HCT116 (cell line): ENCODE measurements around the gene SLC38A8. TPM values are rescaled to one million over a fixed set of nuclear protein-coding genes. Genes with fewer than 3 reads are reported as not detected.

Source experiments
- ATAC-seq: fragments of 200-7000 bp; cut with Tn5 transposase; 2 replicates; pipeline ENCODE4 v1.9.1; 2020; ENCODE audit warnings: mild to moderate bottlenecking, moderate library complexity
- BruUV-seq: library from RNA; stranded (reverse); fragments of 400-500 nt; replicated peaks from 2 replicates; lab custom pipeline; 2021; lab: Mats Ljungman, UMichigan
- CTCF ChIA-PET: fragments of 300-600 bp; sonication (Branson Sonifier 250); formaldehyde crosslinking; loops from one replicate; lab custom pipeline; 2021; ENCODE audit warnings: antibody characterized with exemption; lab: Charles Lee
- POLR2A ChIA-PET: fragments of 300-600, 350-600 bp; sonication (Branson Sonifier 250); formaldehyde crosslinking; loops from one replicate; lab custom pipeline; 2021; ENCODE audit warnings: antibody characterized with exemption; lab: Charles Lee
- RAD21 ChIA-PET, 2 experiments: fragments of 300-600 bp; sonication (Branson Sonifier 250); formaldehyde crosslinking; loops; one replicate each; lab custom pipeline; 2023; ENCODE audit warnings: low total read pairs in 2 of 2; ENCODE audit not compliant: uncharacterized antibody in 2 of 2, unreplicated experiment in 2 of 2, low non-redundant PET in 1 of 2; lab: Charles Lee
- DNase-seq: peaks from one replicate; pipeline ENCODE4 v3.0.0-alpha.2; 2010; ENCODE audit warnings: low read depth, low spot score
- H2AFZ ChIP-seq: fragments of 200-600 bp; shearing (Covaris generic), sonication (generic); 2 replicates; pipeline ENCODE4 v1.6.1; 2017; ENCODE audit warnings: low read depth, mixed run types, mixed read lengths, antibody characterized with exemption, low read length; ENCODE audit not compliant: poor library complexity, severe bottlenecking
- H3K27ac ChIP-seq: 2 replicates; pipeline ENCODE4 v1.5.1; 2012; ENCODE audit warnings: low read depth, low read length
- H3K27me3 ChIP-seq: fragments of 200-600 bp; sonication (generic); 2 replicates; pipeline ENCODE4 v1.6.1; 2016; ENCODE audit warnings: mixed run types, low read length, mixed read lengths; ENCODE audit not compliant: insufficient read depth
- H3K36me3 ChIP-seq, 2 experiments: fragments of 200-500 bp in 1 of 2; fragments of 200-600 bp in 1 of 2; sonication (Bioruptor generic) in 1 of 2; sonication (generic) in 1 of 2; 2 replicates each; pipeline versions ENCODE4 v1.5.1 to v1.6.1; 2014 to 2016; ENCODE audit warnings: low read length in 2 of 2, inconsistent platforms in 1 of 2, mixed read lengths in 1 of 2, mixed run types in 1 of 2; ENCODE audit not compliant: insufficient read depth in 2 of 2, control insufficient read depth in 1 of 2
- H3K4me1 ChIP-seq, 2 experiments: fragments of 200-600 bp in 1 of 2; sonication (generic) in 1 of 2; 2 replicates each; pipeline versions ENCODE4 v1.5.1 to v1.6.1; 2012 to 2017; ENCODE audit warnings: low read length in 2 of 2, inconsistent platforms in 1 of 2, mild to moderate bottlenecking in 1 of 2, mixed read lengths in 1 of 2, mixed run types in 1 of 2, moderate library complexity in 1 of 2; ENCODE audit not compliant: insufficient read depth in 2 of 2, control insufficient read depth in 1 of 2
- H3K4me2 ChIP-seq: fragments of 200-600 bp; sonication (generic); 2 replicates; pipeline ENCODE4 v1.6.1; 2017; ENCODE audit warnings: mixed run types, low read length, mixed read lengths
- H3K4me3 ChIP-seq, 2 experiments: fragments of 200-600 bp in 1 of 2; sonication (generic) in 1 of 2; replicated peaks in 1 of 2; 2 replicates each; pipeline ENCODE4 v1.5.1; 2011 to 2016; ENCODE audit warnings: low read length in 2 of 2, control low read depth in 1 of 2, low read depth in 1 of 2, mild to moderate bottlenecking in 1 of 2, mixed read lengths in 1 of 2, mixed run types in 1 of 2
- H3K79me2 ChIP-seq: fragments of 200-600 bp; sonication (generic); 2 replicates; pipeline ENCODE4 v1.6.1; 2017; ENCODE audit warnings: mild to moderate bottlenecking, mixed run types, low read length, moderate library complexity, mixed read lengths; ENCODE audit not compliant: insufficient read depth
- H3K9ac ChIP-seq: fragments of 200-600 bp; sonication (generic); 2 replicates; pipeline ENCODE4 v1.6.1; 2016; ENCODE audit warnings: low read length, mixed read lengths
- H3K9me2 ChIP-seq: fragments of 200-600 bp; sonication (generic), shearing (Covaris generic); 2 replicates; pipeline ENCODE4 v1.6.1; 2017; ENCODE audit warnings: mixed run types, mild to moderate bottlenecking, moderate library complexity; ENCODE audit not compliant: insufficient read depth
- H3K9me3 ChIP-seq, 2 experiments: fragments of 200-500 bp in 1 of 2; fragments of 200-600 bp in 1 of 2; sonication (Bioruptor generic) in 1 of 2; sonication (generic) in 1 of 2; 2 replicates each; pipeline ENCODE4 v1.6.1; 2014 to 2017; ENCODE audit warnings: low read length in 2 of 2, mixed read lengths in 2 of 2, inconsistent platforms in 1 of 2, low read depth in 1 of 2, mild to moderate bottlenecking in 1 of 2, mixed run types in 1 of 2, moderate library complexity in 1 of 2; ENCODE audit not compliant: control insufficient read depth in 1 of 2, insufficient read depth in 1 of 2
- H4K20me1 ChIP-seq: fragments of 200-600 bp; sonication (generic), shearing (Covaris generic); 2 replicates; pipeline ENCODE4 v1.6.1; 2017; ENCODE audit warnings: mixed run types, mild to moderate bottlenecking, moderate library complexity; ENCODE audit not compliant: insufficient read depth
- CEBPB ChIP-seq: IDR thresholded peaks from 2 replicates; pipeline ENCODE4 v1.6.1; 2012; ENCODE audit warnings: low read depth
- EGR1 ChIP-seq: IDR thresholded peaks from 2 replicates; pipeline ENCODE4 v1.6.1; 2012; ENCODE audit warnings: low read depth
- ELF1 ChIP-seq: IDR thresholded peaks from 2 replicates; pipeline ENCODE4 v1.6.1; 2012; ENCODE audit warnings: low read depth, borderline replicate concordance
- EZH2 ChIP-seq: fragments of 200-600 bp; sonication (generic); IDR thresholded peaks from 2 replicates; pipeline ENCODE4 v1.6.1; 2017; ENCODE audit warnings: antibody characterized with exemption, mixed run types
- FOSL1 ChIP-seq: IDR thresholded peaks from 2 replicates; pipeline ENCODE4 v1.6.1; 2012; ENCODE audit warnings: low read depth
- POLR2A ChIP-seq: IDR thresholded peaks from 2 replicates; pipeline ENCODE4 v1.7.0; 2011; ENCODE audit warnings: borderline replicate concordance; ENCODE audit not compliant: insufficient read depth, insufficient read length; ENCODE audit errors: extremely low read depth
- POLR2AphosphoS5 ChIP-seq: IDR thresholded peaks from 2 replicates; pipeline ENCODE4 v1.6.1; 2011; ENCODE audit warnings: mild to moderate bottlenecking, low read depth, low read length, moderate library complexity
- RAD21 ChIP-seq: IDR thresholded peaks from 2 replicates; pipeline ENCODE4 v1.6.1; 2012; ENCODE audit warnings: low read depth, mild to moderate bottlenecking
- SP1 ChIP-seq: IDR thresholded peaks from 2 replicates; pipeline ENCODE4 v1.6.1; 2012; ENCODE audit warnings: low read depth
- TCF7L2 ChIP-seq: IDR thresholded peaks from 2 replicates; pipeline ENCODE4 v1.7.0; 2011; ENCODE audit warnings: borderline replicate concordance, inconsistent platforms; ENCODE audit not compliant: insufficient read depth, insufficient read length; ENCODE audit errors: extremely low read depth
- YY1 ChIP-seq: IDR thresholded peaks from 2 replicates; pipeline ENCODE4 v1.6.1; 2011; ENCODE audit warnings: low read length, low read depth, moderate library complexity, mild to moderate bottlenecking; ENCODE audit not compliant: insufficient replicate concordance; ENCODE audit errors: extremely low read depth
- ZNF274 ChIP-seq: fragments of 200-500 bp; sonication (Bioruptor generic); IDR thresholded peaks from 2 replicates; pipeline ENCODE4 v1.6.1; 2014; ENCODE audit warnings: mild to moderate bottlenecking, low read depth, low read length, inconsistent platforms
- intact Hi-C: fragments of 100-400 bp; cut with micrococcal nuclease; formaldehyde crosslinking; loops from 2 replicates; pipeline ENCODE4 v1.10.0; 2022
- total RNA-seq: library from RNA; stranded (reverse); gene quantifications from one replicate; pipeline ENCODE4 v1.2.1, GENCODE V29; 2021; ENCODE audit not compliant: unreplicated experiment
- TF ChIP-seq, protein P1 (sequence below): IDR thresholded peaks from 2 replicates; pipeline ENCODE4 v1.6.1; 2012
- TF ChIP-seq, protein P2 (sequence below): IDR thresholded peaks from 2 replicates; pipeline ENCODE4 v1.6.1; 2011; ENCODE audit warnings: mild to moderate bottlenecking, low read length, moderate library complexity; ENCODE audit not compliant: insufficient replicate concordance; ENCODE audit errors: extremely low read depth
- TF ChIP-seq, protein P3 (sequence below), 3 experiments: fragments of 200-600 bp in 1 of 3; sonication (generic) in 1 of 3; IDR thresholded peaks in 2 of 3; conservative IDR thresholded peaks in 1 of 3; 2 replicates each; pipeline ENCODE4 v1.5.1; 2012 to 2017; ENCODE audit warnings: low read depth in 2 of 3, low read length in 2 of 3, antibody characterized with exemption in 1 of 3, borderline replicate concordance in 1 of 3, control low read depth in 1 of 3, mild to moderate bottlenecking in 1 of 3, mixed read lengths in 1 of 3, mixed run types in 1 of 3, moderate library complexity in 1 of 3; ENCODE audit not compliant: insufficient read depth in 1 of 3
- TF ChIP-seq, protein P4 (sequence below): IDR thresholded peaks from 2 replicates; pipeline ENCODE4 v1.6.1; 2012

The SLC38A8 gene
- total RNA-seq, 1 experiment from 2014 or later, result not detected

DNA sequence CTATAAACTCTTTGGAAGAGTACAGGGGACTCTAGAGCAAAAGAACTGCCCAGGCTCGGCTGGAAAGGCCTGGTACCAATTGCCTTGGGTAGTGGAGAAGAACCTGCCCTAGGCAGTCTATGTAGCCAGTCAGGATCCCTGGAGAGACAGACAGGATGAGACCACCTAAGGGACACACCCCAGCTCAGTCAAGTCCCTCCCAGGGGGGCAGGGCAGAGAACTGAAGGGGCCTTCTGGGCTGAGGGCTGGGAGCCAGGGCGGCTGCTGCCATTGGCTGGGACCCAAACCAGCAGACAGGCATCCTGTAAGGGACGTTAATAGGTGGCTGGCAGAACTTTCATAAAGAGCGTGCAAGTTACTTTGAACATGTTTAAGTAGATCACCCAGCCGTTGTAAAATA, 12.8 kb upstream of the SLC38A8 start:
- ChIA-PET RAD21 (no interaction called here), POLR2A (no interaction called here), CTCF (interaction anchor here (2.2 kb wide), 1 partner anchor 11 kb away, joined by 12 read pairs; no protein-coding TSS in a partner anchor)
- H3K27ac ChIP-seq, result no peak overlapping the region
- DNase-seq (no peak), ATAC-seq (no peak)
- H3K9ac ChIP-seq, result no peak overlapping the region
- no TSS peak for BruUV-seq
- no peak overlapping the region for H2AFZ ChIP-seq
- intact Hi-C loops, result no loop called here
- H3K9me2 ChIP-seq, result no peaks in the 10 kb centered on the region
- H3K79me2 ChIP-seq, result no peaks in the 10 kb centered on the region
- no peak overlapping the region for H3K4me3 ChIP-seq
- H3K4me2 ChIP-seq, result no peak overlapping the region
- H3K9me3 ChIP-seq, result no peaks in the 10 kb centered on the region
- no peaks in the 10 kb centered on the region for H4K20me1 ChIP-seq
- TF ChIP-seq, protein P1, sequence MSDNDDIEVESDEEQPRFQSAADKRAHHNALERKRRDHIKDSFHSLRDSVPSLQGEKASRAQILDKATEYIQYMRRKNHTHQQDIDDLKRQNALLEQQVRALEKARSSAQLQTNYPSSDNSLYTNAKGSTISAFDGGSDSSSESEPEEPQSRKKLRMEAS, result no peak
- TF ChIP-seq CEBPB (no peak), FOSL1 (no peak), YY1 (no peak), POLR2A (no peak), SP1 (no peak), ELF1 (no peak), EZH2 (no peak), POLR2AphosphoS5 (no peak), TCF7L2 (no peak), ZNF274 (no peak), EGR1 (no peak), RAD21 (no peak)
- TF ChIP-seq, protein P2, sequence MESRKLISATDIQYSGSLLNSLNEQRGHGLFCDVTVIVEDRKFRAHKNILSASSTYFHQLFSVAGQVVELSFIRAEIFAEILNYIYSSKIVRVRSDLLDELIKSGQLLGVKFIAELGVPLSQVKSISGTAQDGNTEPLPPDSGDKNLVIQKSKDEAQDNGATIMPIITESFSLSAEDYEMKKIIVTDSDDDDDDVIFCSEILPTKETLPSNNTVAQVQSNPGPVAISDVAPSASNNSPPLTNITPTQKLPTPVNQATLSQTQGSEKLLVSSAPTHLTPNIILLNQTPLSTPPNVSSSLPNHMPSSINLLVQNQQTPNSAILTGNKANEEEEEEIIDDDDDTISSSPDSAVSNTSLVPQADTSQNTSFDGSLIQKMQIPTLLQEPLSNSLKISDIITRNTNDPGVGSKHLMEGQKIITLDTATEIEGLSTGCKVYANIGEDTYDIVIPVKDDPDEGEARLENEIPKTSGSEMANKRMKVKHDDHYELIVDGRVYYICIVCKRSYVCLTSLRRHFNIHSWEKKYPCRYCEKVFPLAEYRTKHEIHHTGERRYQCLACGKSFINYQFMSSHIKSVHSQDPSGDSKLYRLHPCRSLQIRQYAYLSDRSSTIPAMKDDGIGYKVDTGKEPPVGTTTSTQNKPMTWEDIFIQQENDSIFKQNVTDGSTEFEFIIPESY, result no peak
- TF ChIP-seq, protein P3, sequence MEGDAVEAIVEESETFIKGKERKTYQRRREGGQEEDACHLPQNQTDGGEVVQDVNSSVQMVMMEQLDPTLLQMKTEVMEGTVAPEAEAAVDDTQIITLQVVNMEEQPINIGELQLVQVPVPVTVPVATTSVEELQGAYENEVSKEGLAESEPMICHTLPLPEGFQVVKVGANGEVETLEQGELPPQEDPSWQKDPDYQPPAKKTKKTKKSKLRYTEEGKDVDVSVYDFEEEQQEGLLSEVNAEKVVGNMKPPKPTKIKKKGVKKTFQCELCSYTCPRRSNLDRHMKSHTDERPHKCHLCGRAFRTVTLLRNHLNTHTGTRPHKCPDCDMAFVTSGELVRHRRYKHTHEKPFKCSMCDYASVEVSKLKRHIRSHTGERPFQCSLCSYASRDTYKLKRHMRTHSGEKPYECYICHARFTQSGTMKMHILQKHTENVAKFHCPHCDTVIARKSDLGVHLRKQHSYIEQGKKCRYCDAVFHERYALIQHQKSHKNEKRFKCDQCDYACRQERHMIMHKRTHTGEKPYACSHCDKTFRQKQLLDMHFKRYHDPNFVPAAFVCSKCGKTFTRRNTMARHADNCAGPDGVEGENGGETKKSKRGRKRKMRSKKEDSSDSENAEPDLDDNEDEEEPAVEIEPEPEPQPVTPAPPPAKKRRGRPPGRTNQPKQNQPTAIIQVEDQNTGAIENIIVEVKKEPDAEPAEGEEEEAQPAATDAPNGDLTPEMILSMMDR (IDR thresholded peaks at IDR 0.05 in 2 of 3, conservative IDR thresholded peaks at IDR 0.05 in 1 of 3; ENCODE audit: borderline replicate concordance in 1 of 3, insufficient read depth in 1 of 3, low read depth in 2 of 3, low read length in 2 of 3), result no peak
- TF ChIP-seq, protein P4, sequence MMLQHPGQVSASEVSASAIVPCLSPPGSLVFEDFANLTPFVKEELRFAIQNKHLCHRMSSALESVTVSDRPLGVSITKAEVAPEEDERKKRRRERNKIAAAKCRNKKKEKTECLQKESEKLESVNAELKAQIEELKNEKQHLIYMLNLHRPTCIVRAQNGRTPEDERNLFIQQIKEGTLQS, result no peak
- H3K27me3 ChIP-seq, result no peaks in the 10 kb centered on the region
- peaks cover 27 to 44% of the 10 kb centered on the region in 2 experiments for H3K36me3 ChIP-seq
- H3K4me1 ChIP-seq, result no peaks in the 10 kb centered on the region
